K562 (cell line): ENCODE data around the gene DGKE. TPM values are rescaled to one million over a fixed set of nuclear protein-coding genes. Genes with fewer than 3 reads are reported as not detected.

Experiments
- polyA plus RNA-seq, 8 experiments: library from polyadenylated mRNA; depleted of rRNA in 4 of 8; stranded (reverse) in 5 of 8; unstranded in 3 of 8; fragments of >200 nt; fragmentation: Nextera tagmentation in 2 of 8; fragmentation: Illumina TruSeq in 1 of 8; extraction: Ambion mirVana in 2 of 8; extraction: Trizol in 1 of 8; gene quantifications; 2 replicates each; pipeline versions ENCODE4 v1.2.1 to v1.2.3, GENCODE V29; 2011 to 2014; ENCODE audit warnings: inconsistent platforms in 1 of 8, missing spikeins in 1 of 8
- total RNA-seq, 7 experiments: library from RNA; depleted of rRNA in 6 of 7; stranded (reverse); fragments of >200 nt in 6 of 7; fragmentation: Illumina TruSeq in 2 of 7; extraction: Trizol in 2 of 7; gene quantifications; 2 replicates each; pipeline versions ENCODE4 v1.2.1 to v1.2.3, GENCODE V29; 2011 to 2021; ENCODE audit warnings: low replicate concordance in 1 of 7
- TF ChIP-seq, protein P1 (sequence below): fragments of 450-650 bp; IDR thresholded peaks from 2 replicates; pipeline ENCODE4 v1.6.1; 2017; ENCODE audit warnings: antibody characterized with exemption, mild to moderate bottlenecking
- TF ChIP-seq, protein P2 (sequence below): sonication (generic); formaldehyde crosslinking; IDR thresholded peaks from 2 replicates; pipeline ENCODE4 v1.8.0; 2023; ENCODE audit warnings: mild to moderate bottlenecking, missing genetic modification reagents
- TF ChIP-seq, protein P3 (sequence below): sonication (generic); formaldehyde crosslinking; IDR thresholded peaks from 2 replicates; pipeline ENCODE4 v1.8.1; 2023; ENCODE audit warnings: mild to moderate bottlenecking, missing genetic modification reagents
- TF ChIP-seq, protein P4 (sequence below): fragments of 450-650 bp; IDR thresholded peaks from 2 replicates; pipeline ENCODE4 v1.6.1; 2016; ENCODE audit warnings: mild to moderate bottlenecking, moderate library complexity

The DGKE gene
- total and polyA plus RNA-seq, 9 of the 15 experiments (the other 6 are each of a cell fraction or from before 2014, with no cell fraction given), result 1.3 to 9.9 (median 5.9) TPM

DNA sequence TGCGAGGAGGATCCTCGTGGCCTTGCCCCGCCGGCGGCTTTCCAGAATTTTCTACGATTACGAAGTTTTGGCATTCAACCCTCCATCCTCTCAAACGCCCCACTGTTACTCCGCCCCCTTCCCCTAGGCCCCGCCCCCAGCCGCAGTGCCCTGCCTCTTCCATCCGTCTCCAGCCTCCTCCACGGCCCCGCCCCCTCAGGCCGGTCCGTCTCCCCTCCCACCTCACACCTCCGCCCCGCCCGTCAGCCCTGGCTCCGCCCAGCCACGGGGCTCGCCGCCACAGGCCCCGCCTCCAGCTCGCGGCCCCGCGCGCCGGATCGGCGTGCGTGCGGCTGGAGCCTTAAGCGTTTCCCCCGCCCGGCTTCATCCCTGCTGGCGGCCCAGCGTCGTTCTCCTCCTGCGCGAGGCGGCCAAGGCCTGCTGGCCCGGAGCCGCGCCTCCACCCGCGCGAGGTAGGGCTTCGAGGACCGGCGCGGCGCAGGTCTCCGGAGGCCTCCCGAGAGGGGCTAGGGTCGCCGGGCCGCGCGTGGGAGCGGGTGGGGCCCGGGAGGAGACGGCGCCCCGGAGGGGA, at the start of gene DGKE, which contains the start of gene C17orf67 (continued):
- TF ChIP-seq, protein P1, sequence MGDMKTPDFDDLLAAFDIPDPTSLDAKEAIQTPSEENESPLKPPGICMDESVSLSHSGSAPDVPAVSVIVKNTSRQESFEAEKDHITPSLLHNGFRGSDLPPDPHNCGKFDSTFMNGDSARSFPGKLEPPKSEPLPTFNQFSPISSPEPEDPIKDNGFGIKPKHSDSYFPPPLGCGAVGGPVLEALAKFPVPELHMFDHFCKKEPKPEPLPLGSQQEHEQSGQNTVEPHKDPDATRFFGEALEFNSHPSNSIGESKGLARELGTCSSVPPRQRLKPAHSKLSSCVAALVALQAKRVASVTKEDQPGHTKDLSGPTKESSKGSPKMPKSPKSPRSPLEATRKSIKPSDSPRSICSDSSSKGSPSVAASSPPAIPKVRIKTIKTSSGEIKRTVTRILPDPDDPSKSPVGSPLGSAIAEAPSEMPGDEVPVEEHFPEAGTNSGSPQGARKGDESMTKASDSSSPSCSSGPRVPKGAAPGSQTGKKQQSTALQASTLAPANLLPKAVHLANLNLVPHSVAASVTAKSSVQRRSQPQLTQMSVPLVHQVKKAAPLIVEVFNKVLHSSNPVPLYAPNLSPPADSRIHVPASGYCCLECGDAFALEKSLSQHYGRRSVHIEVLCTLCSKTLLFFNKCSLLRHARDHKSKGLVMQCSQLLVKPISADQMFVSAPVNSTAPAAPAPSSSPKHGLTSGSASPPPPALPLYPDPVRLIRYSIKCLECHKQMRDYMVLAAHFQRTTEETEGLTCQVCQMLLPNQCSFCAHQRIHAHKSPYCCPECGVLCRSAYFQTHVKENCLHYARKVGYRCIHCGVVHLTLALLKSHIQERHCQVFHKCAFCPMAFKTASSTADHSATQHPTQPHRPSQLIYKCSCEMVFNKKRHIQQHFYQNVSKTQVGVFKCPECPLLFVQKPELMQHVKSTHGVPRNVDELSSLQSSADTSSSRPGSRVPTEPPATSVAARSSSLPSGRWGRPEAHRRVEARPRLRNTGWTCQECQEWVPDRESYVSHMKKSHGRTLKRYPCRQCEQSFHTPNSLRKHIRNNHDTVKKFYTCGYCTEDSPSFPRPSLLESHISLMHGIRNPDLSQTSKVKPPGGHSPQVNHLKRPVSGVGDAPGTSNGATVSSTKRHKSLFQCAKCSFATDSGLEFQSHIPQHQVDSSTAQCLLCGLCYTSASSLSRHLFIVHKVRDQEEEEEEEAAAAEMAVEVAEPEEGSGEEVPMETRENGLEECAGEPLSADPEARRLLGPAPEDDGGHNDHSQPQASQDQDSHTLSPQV, result peak; percentile 79
- TF ChIP-seq, protein P2, sequence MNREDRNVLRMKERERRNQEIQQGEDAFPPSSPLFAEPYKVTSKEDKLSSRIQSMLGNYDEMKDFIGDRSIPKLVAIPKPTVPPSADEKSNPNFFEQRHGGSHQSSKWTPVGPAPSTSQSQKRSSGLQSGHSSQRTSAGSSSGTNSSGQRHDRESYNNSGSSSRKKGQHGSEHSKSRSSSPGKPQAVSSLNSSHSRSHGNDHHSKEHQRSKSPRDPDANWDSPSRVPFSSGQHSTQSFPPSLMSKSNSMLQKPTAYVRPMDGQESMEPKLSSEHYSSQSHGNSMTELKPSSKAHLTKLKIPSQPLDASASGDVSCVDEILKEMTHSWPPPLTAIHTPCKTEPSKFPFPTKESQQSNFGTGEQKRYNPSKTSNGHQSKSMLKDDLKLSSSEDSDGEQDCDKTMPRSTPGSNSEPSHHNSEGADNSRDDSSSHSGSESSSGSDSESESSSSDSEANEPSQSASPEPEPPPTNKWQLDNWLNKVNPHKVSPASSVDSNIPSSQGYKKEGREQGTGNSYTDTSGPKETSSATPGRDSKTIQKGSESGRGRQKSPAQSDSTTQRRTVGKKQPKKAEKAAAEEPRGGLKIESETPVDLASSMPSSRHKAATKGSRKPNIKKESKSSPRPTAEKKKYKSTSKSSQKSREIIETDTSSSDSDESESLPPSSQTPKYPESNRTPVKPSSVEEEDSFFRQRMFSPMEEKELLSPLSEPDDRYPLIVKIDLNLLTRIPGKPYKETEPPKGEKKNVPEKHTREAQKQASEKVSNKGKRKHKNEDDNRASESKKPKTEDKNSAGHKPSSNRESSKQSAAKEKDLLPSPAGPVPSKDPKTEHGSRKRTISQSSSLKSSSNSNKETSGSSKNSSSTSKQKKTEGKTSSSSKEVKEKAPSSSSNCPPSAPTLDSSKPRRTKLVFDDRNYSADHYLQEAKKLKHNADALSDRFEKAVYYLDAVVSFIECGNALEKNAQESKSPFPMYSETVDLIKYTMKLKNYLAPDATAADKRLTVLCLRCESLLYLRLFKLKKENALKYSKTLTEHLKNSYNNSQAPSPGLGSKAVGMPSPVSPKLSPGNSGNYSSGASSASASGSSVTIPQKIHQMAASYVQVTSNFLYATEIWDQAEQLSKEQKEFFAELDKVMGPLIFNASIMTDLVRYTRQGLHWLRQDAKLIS (CRISPR knock-in tag), result 0 out of 2 replicates have a peak, but pooled peaks have one; percentile 17
- TF ChIP-seq, protein P3, sequence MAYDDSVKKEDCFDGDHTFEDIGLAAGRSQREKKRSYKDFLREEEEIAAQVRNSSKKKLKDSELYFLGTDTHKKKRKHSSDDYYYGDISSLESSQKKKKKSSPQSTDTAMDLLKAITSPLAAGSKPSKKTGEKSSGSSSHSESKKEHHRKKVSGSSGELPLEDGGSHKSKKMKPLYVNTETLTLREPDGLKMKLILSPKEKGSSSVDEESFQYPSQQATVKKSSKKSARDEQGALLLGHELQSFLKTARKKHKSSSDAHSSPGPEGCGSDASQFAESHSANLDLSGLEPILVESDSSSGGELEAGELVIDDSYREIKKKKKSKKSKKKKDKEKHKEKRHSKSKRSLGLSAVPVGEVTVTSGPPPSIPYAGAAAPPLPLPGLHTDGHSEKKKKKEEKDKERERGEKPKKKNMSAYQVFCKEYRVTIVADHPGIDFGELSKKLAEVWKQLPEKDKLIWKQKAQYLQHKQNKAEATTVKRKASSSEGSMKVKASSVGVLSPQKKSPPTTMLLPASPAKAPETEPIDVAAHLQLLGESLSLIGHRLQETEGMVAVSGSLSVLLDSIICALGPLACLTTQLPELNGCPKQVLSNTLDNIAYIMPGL (CRISPR knock-in tag), result peak; percentile 60
- TF ChIP-seq, protein P4, sequence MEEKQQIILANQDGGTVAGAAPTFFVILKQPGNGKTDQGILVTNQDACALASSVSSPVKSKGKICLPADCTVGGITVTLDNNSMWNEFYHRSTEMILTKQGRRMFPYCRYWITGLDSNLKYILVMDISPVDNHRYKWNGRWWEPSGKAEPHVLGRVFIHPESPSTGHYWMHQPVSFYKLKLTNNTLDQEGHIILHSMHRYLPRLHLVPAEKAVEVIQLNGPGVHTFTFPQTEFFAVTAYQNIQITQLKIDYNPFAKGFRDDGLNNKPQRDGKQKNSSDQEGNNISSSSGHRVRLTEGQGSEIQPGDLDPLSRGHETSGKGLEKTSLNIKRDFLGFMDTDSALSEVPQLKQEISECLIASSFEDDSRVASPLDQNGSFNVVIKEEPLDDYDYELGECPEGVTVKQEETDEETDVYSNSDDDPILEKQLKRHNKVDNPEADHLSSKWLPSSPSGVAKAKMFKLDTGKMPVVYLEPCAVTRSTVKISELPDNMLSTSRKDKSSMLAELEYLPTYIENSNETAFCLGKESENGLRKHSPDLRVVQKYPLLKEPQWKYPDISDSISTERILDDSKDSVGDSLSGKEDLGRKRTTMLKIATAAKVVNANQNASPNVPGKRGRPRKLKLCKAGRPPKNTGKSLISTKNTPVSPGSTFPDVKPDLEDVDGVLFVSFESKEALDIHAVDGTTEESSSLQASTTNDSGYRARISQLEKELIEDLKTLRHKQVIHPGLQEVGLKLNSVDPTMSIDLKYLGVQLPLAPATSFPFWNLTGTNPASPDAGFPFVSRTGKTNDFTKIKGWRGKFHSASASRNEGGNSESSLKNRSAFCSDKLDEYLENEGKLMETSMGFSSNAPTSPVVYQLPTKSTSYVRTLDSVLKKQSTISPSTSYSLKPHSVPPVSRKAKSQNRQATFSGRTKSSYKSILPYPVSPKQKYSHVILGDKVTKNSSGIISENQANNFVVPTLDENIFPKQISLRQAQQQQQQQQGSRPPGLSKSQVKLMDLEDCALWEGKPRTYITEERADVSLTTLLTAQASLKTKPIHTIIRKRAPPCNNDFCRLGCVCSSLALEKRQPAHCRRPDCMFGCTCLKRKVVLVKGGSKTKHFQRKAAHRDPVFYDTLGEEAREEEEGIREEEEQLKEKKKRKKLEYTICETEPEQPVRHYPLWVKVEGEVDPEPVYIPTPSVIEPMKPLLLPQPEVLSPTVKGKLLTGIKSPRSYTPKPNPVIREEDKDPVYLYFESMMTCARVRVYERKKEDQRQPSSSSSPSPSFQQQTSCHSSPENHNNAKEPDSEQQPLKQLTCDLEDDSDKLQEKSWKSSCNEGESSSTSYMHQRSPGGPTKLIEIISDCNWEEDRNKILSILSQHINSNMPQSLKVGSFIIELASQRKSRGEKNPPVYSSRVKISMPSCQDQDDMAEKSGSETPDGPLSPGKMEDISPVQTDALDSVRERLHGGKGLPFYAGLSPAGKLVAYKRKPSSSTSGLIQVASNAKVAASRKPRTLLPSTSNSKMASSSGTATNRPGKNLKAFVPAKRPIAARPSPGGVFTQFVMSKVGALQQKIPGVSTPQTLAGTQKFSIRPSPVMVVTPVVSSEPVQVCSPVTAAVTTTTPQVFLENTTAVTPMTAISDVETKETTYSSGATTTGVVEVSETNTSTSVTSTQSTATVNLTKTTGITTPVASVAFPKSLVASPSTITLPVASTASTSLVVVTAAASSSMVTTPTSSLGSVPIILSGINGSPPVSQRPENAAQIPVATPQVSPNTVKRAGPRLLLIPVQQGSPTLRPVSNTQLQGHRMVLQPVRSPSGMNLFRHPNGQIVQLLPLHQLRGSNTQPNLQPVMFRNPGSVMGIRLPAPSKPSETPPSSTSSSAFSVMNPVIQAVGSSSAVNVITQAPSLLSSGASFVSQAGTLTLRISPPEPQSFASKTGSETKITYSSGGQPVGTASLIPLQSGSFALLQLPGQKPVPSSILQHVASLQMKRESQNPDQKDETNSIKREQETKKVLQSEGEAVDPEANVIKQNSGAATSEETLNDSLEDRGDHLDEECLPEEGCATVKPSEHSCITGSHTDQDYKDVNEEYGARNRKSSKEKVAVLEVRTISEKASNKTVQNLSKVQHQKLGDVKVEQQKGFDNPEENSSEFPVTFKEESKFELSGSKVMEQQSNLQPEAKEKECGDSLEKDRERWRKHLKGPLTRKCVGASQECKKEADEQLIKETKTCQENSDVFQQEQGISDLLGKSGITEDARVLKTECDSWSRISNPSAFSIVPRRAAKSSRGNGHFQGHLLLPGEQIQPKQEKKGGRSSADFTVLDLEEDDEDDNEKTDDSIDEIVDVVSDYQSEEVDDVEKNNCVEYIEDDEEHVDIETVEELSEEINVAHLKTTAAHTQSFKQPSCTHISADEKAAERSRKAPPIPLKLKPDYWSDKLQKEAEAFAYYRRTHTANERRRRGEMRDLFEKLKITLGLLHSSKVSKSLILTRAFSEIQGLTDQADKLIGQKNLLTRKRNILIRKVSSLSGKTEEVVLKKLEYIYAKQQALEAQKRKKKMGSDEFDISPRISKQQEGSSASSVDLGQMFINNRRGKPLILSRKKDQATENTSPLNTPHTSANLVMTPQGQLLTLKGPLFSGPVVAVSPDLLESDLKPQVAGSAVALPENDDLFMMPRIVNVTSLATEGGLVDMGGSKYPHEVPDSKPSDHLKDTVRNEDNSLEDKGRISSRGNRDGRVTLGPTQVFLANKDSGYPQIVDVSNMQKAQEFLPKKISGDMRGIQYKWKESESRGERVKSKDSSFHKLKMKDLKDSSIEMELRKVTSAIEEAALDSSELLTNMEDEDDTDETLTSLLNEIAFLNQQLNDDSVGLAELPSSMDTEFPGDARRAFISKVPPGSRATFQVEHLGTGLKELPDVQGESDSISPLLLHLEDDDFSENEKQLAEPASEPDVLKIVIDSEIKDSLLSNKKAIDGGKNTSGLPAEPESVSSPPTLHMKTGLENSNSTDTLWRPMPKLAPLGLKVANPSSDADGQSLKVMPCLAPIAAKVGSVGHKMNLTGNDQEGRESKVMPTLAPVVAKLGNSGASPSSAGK, result peak; percentile 64; the same call in 1 of the 2 replicates
